ENCODE data around the gene TRMT61A.
A peak's percentile ranks its signal among the peaks of the same experiment; 100 is the strongest.

TRMT61A gene

GRCh38 chr14:103528587-103529382 is at the start of gene TRMT61A:
Gene TRMT61A, plus strand, starts transcription at chr14:103529196. Its CDS starts 783 bp downstream, at chr14:103529979.
- Histone ChIP-seq H3K4me2 (ENCODE audit: low read length) (peak within 1 kb of the TSS; percentile 92), H3K4me1 (ENCODE audit: control insufficient read depth, low read length) (peaks cover 32% of the 10 kb centered on the region), H3K36me3 (ENCODE audit: control insufficient read depth, low read length) (peaks cover 25% of the 10 kb centered on the region), H4K20me1 (ENCODE audit: control insufficient read depth, insufficient read depth, low read depth, low read length) (no peaks in the 10 kb centered on the region), H3K9me2 (replicated peaks; ENCODE audit: control insufficient read depth, low read length) (no peaks in the 10 kb centered on the region), H3K79me2 (ENCODE audit: control insufficient read depth, low read length) (peaks cover 41% of the 10 kb centered on the region), H3K27me3 (ENCODE audit: control insufficient read depth, low read length) (no peaks in the 10 kb centered on the region), H3K27ac (ENCODE audit: low read depth, low read length) (no peak within 1 kb of the TSS), H3K4me3 (ENCODE audit: low read length) (peak within 1 kb of the TSS; percentile 88), H3K9me3 (ENCODE audit: control insufficient read depth, insufficient read depth, low read length) (no peaks in the 10 kb centered on the region), H3F3A (ENCODE audit: control insufficient read depth, insufficient read depth) (no peaks in the 10 kb centered on the region)
- no peak for TF ChIP-seq EZH2phosphoT487 (IDR thresholded peaks at IDR 0.05; ENCODE audit: borderline replicate concordance, low read length)
- TF ChIP-seq, protein P1, sequence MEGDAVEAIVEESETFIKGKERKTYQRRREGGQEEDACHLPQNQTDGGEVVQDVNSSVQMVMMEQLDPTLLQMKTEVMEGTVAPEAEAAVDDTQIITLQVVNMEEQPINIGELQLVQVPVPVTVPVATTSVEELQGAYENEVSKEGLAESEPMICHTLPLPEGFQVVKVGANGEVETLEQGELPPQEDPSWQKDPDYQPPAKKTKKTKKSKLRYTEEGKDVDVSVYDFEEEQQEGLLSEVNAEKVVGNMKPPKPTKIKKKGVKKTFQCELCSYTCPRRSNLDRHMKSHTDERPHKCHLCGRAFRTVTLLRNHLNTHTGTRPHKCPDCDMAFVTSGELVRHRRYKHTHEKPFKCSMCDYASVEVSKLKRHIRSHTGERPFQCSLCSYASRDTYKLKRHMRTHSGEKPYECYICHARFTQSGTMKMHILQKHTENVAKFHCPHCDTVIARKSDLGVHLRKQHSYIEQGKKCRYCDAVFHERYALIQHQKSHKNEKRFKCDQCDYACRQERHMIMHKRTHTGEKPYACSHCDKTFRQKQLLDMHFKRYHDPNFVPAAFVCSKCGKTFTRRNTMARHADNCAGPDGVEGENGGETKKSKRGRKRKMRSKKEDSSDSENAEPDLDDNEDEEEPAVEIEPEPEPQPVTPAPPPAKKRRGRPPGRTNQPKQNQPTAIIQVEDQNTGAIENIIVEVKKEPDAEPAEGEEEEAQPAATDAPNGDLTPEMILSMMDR (IDR thresholded peaks at IDR 0.05; ENCODE audit: low read depth, low read length, poor library complexity, severe bottlenecking), result no peak

DNA sequence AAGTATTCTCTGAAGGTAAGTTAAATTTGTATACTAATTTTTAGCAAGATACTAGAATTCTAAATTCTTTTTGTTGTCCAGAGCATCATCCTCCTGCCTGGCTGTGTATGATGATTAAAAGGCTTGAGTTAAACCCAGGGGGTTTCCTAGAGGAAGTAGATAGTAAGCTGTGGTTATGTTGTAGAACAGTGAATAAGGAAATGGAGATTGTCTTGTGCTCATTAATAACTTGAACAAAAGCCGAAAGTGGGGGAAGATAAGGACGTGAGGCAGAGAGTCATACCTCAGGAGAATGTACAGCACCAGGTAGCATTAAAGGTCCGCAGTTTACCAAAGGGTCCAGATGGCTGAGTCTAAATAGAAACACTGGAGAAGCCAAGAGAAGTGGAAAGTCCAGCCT is 48.4 kb upstream of the TRMT61A start:
- no peaks in the 10 kb centered on the region for H3K79me2 ChIP-seq (ENCODE audit: control insufficient read depth, low read length)
- H3K27ac ChIP-seq (ENCODE audit: low read depth, low read length), result peak overlapping the region; percentile 22
- H3F3A ChIP-seq (ENCODE audit: control insufficient read depth, insufficient read depth), result peaks cover 5% of the 10 kb centered on the region
- H3K9me2 ChIP-seq (replicated peaks; ENCODE audit: control insufficient read depth, low read length), result no peaks in the 10 kb centered on the region
- peak overlapping the region; percentile 49 for H3K4me2 ChIP-seq (ENCODE audit: low read length)
- H3K36me3 ChIP-seq (ENCODE audit: control insufficient read depth, low read length), result peaks cover 38% of the 10 kb centered on the region
- H3K27me3 ChIP-seq (ENCODE audit: control insufficient read depth, low read length), result no peaks in the 10 kb centered on the region
- no peak for TF ChIP-seq EZH2phosphoT487 (IDR thresholded peaks at IDR 0.05; ENCODE audit: borderline replicate concordance, low read length)
- TF ChIP-seq, protein P1 (IDR thresholded peaks at IDR 0.05; ENCODE audit: low read depth, low read length, poor library complexity, severe bottlenecking), result no peak
- peaks cover 23% of the 10 kb centered on the region for H3K4me1 ChIP-seq (ENCODE audit: control insufficient read depth, low read length)
- H4K20me1 ChIP-seq (ENCODE audit: control insufficient read depth, insufficient read depth, low read depth, low read length), result no peaks in the 10 kb centered on the region
- H3K9me3 ChIP-seq (ENCODE audit: control insufficient read depth, insufficient read depth, low read length), result no peaks in the 10 kb centered on the region
- peak overlapping the region; percentile 9; the same call in 1 of the 2 replicates for H3K4me3 ChIP-seq (ENCODE audit: low read length)

DNA sequence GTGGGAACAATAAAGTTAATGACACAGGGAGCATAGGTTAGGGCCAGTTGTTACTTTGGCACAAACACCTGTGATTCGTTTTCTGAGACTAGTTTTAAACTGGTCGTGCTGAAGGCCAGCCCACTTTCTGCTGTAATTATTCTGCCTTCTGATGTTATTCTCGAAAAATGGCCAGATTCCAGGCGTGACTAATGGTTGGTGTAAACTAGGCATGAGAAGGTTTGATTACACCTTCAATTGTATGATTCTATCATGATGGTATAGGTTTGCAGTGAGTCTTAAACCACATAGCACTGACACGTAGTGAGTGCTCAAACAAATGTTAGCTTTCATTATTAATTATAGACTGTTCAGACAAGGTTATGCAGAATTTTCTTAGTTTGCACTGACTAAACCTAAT is 45.4 kb upstream of the TRMT61A start:
- Histone ChIP-seq H3F3A (ENCODE audit: control insufficient read depth, insufficient read depth) (peaks cover 5% of the 10 kb centered on the region), H4K20me1 (ENCODE audit: control insufficient read depth, insufficient read depth, low read depth, low read length) (no peaks in the 10 kb centered on the region), H3K9me2 (replicated peaks; ENCODE audit: control insufficient read depth, low read length) (no peaks in the 10 kb centered on the region), H3K9me3 (ENCODE audit: control insufficient read depth, insufficient read depth, low read length) (no peaks in the 10 kb centered on the region), H3K27ac (ENCODE audit: low read depth, low read length) (no peak overlapping the region), H3K27me3 (ENCODE audit: control insufficient read depth, low read length) (no peaks in the 10 kb centered on the region), H3K4me2 (ENCODE audit: low read length) (no peak overlapping the region), H3K4me1 (ENCODE audit: control insufficient read depth, low read length) (peaks cover 23% of the 10 kb centered on the region), H3K36me3 (ENCODE audit: control insufficient read depth, low read length) (peaks cover 34% of the 10 kb centered on the region), H3K4me3 (ENCODE audit: low read length) (no peak overlapping the region), H3K79me2 (ENCODE audit: control insufficient read depth, low read length) (no peaks in the 10 kb centered on the region)
- TF ChIP-seq, protein P1 (IDR thresholded peaks at IDR 0.05; ENCODE audit: low read depth, low read length, poor library complexity, severe bottlenecking), result no peak
- no peak for TF ChIP-seq EZH2phosphoT487 (IDR thresholded peaks at IDR 0.05; ENCODE audit: borderline replicate concordance, low read length)
